ENCODE data around the gene BDKRB1.

DNA sequence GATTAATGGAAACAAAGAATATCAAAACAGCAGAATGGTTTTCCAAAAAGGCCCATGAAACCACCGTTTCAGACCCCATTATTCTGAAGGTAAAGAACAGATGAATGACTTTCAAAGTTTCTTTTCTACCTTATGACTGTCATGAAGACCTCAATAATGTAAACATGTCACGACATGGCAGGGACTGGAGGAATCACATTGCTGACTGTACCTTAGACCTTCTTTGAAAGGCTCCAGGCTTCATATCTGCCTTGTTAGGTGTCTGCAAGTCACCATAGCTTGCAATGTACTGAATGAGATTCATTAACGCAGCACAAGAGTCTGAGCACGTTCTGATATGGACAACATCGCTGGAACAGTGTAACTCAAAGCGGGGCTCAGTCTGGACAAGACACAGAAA is 54.9 kb downstream of the BDKRB1 start:
- TF ChIP-seq CTCF (IDR thresholded peaks at IDR 0.05 in 8 of 11, conservative IDR thresholded peaks at IDR 0.05 in 3 of 11) (no peak), POLR2A (IDR thresholded peaks at IDR 0.05) (no peak)
